ENCODE results near the gene PIK3CD.

GRCh38 chr1:9687874-9688582, 36.5 kb downstream of the PIK3CD start:
- no peak for TF ChIP-seq YY1 (IDR thresholded peaks at IDR 0.05)
- TF ChIP-seq CTCF (IDR thresholded peaks at IDR 0.05; ENCODE audit: low read depth, low read length, missing input control): no peak

Measured in liver (tissue), 2 donors.